Testis (tissue), 3 donors: ENCODE results near the gene ZFAND6. TPM values are rescaled to one million over a fixed set of nuclear protein-coding genes. Genes with fewer than 3 reads are reported as not detected.
"Not testable (repeated sequence)": the region's sequence is repeated elsewhere in the genome, so short reads cannot be mapped to it uniquely, and the experiment has no call there.

ENCODE experiments used
- DNase-seq: peaks from one replicate; pipeline ENCODE4 v3.0.0-alpha.2; 2019
- H3K27ac ChIP-seq, 2 donors: fragments of 200-600 bp; sonication (generic); one replicate each; pipeline ENCODE4 v1.5.1; 2019
- H3K27me3 ChIP-seq: fragments of 200-600 bp; sonication (generic); one replicate; pipeline ENCODE4 v1.5.1; 2019
- H3K36me3 ChIP-seq: fragments of 200-600 bp; sonication (generic); one replicate; pipeline ENCODE4 v1.5.1; 2017; ENCODE audit warnings: low read depth; ENCODE audit errors: missing control alignments
- H3K4me1 ChIP-seq: fragments of 200-600 bp; sonication (generic); one replicate; pipeline ENCODE4 v1.5.1; 2019
- H3K4me3 ChIP-seq, 2 donors: fragments of 200-600 bp; sonication (generic); one replicate each; pipeline ENCODE4 v1.5.1; 2017 to 2019
- H3K9me3 ChIP-seq: fragments of 200-600 bp; sonication (generic); one replicate; pipeline ENCODE4 v1.5.1; 2017
- CTCF ChIP-seq, 3 experiments: fragments of 450-650 bp in 2 of 3; fragments of 200-600 bp in 1 of 3; sonication (generic) in 1 of 3; IDR thresholded peaks; one replicate each; pipeline ENCODE4 v1.5.1; 2016 to 2019; ENCODE audit warnings: antibody characterized with exemption in 3 of 3, mild to moderate bottlenecking in 2 of 3, moderate library complexity in 1 of 3
- POLR2A ChIP-seq: fragments of 450-650 bp; IDR thresholded peaks from one replicate; pipeline ENCODE4 v1.6.1; 2017; ENCODE audit warnings: antibody characterized with exemption, mild to moderate bottlenecking, moderate library complexity
- WGBS, 2 donors: methylation state at CpG; one replicate each; pipeline ENCODE4 v1.1.5; 2018; 5-methylcytosine and 5-hydroxymethylcytosine counted together
- intact Hi-C: fragments of 100-400 bp; cut with DNase I; formaldehyde crosslinking; loops from one replicate; pipeline ENCODE4 v1.15.1; 2023; ENCODE audit warnings: low total_unique reads
- polyA plus RNA-seq: library from polyadenylated mRNA; stranded (reverse); fragments of 350-450 nt; fragmentation: Illumina TruSeq; extraction: RNeasy Lipid Tissue Mini Kit (QIAGEN cat#74804); gene quantifications from one replicate; pipeline ENCODE4 v1.2.3, GENCODE V29; 2014; ENCODE audit warnings: low read depth, low replicate concordance; ENCODE audit not compliant: insufficient read depth
- total RNA-seq, 2 donors: library from RNA; depleted of rRNA; stranded (reverse); fragments of >200 nt; gene quantifications; one replicate each; pipeline ENCODE4 v1.2.3, GENCODE V29; 2016

Gene ZFAND6
- total and polyA plus RNA-seq, 3 donors from 2014 or later: 220 to 255 (median 251) TPM

- H3K27me3 ChIP-seq: no peaks in the 10 kb centered on the region
- no peak overlapping the region for H3K27ac ChIP-seq
- no peak for DNase-seq
- no peak overlapping the region for H3K4me3 ChIP-seq
- H3K9me3 ChIP-seq: no peaks in the 10 kb centered on the region
- intact Hi-C loops: no loop called here
- no peaks in the 10 kb centered on the region for H3K4me1 ChIP-seq
- H3K36me3 ChIP-seq: no peaks in the 10 kb centered on the region
- TF ChIP-seq POLR2A (no peak), CTCF (IDR thresholded peaks at IDR 0.05) (no peak)
- 70 to 76% methylated on average over 2 of the region's 2 CpGs for WGBS, 2 donors
Observed at GRCh38 chr15:80118956-80119355, 59.5 kb downstream of the ZFAND6 start.

DNA sequence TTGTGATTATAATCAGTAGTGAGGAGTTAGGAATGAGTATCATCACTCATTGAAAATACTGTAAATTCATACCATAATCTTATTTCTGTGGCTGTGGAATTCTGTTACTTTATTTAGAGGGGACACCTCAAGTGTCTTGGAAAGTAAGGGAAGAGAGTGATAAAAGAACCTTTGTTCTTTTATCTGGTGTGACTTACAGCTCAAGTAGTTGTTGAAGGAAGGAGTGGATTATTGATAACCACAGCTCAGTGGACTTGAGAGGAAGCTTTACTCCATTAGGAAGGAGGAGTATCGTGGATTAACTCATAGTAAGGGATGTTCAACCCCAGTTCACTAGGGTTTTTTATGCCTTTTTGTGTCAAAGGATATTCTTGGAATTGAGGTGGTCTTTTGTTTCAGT, 61.2 kb downstream of the ZFAND6 start:
- H3K27ac ChIP-seq: no peak overlapping the region
- intact Hi-C loops: no loop called here
- H3K9me3 ChIP-seq: no peaks in the 10 kb centered on the region
- WGBS, 2 donors: 66 to 81% methylated on average over 1 of the region's 1 CpG
- H3K36me3 ChIP-seq: no peaks in the 10 kb centered on the region
- no peak overlapping the region for H3K4me3 ChIP-seq
- H3K4me1 ChIP-seq: no peaks in the 10 kb centered on the region
- TF ChIP-seq POLR2A: no peak
- no peak for TF ChIP-seq CTCF (IDR thresholded peaks at IDR 0.05)
- DNase-seq: no peak
- no peaks in the 10 kb centered on the region for H3K27me3 ChIP-seq

GRCh38 chr15:80121546-80121945, 62.1 kb downstream of the ZFAND6 start:
- Histone ChIP-seq H3K36me3 (no peaks in the 10 kb centered on the region), H3K9me3 (no peaks in the 10 kb centered on the region), H3K27ac (no peak overlapping the region), H3K4me3 (no peak overlapping the region), H3K27me3 (no peaks in the 10 kb centered on the region), H3K4me1 (no peaks in the 10 kb centered on the region)
- intact Hi-C loops: no loop called here
- 90 to 92% methylated on average over 4 of the region's 4 CpGs for WGBS, 2 donors
- no peak for DNase-seq
- no peak for TF ChIP-seq POLR2A
- TF ChIP-seq CTCF (IDR thresholded peaks at IDR 0.05): no peak

- Histone ChIP-seq H3K4me3 (no peak overlapping the region), H3K36me3 (no peaks in the 10 kb centered on the region), H3K9me3 (no peaks in the 10 kb centered on the region), H3K4me1 (no peaks in the 10 kb centered on the region), H3K27me3 (no peaks in the 10 kb centered on the region), H3K27ac (no peak overlapping the region)
- intact Hi-C loops: no loop called here
- WGBS, 2 donors: 88 to 91% methylated on average over 6 of the region's 6 CpGs
- DNase-seq: no peak
- no peak for TF ChIP-seq POLR2A
- no peak for TF ChIP-seq CTCF (IDR thresholded peaks at IDR 0.05)
Observed at GRCh38 chr15:80123034-80123433, 63.6 kb downstream of the ZFAND6 start.

- H3K27ac ChIP-seq, DNase-seq, H3K4me3 ChIP-seq, H3K9me3 ChIP-seq, intact Hi-C loops, H3K36me3 ChIP-seq, H3K4me1 ChIP-seq, H3K27me3 ChIP-seq: not testable (repeated sequence)
- 97 to 98% methylated on average over 6 of the region's 6 CpGs for WGBS, 2 donors
Observed at GRCh38 chr15:80127253-80127652, 67.8 kb downstream of the ZFAND6 start.
